Activated T-helper 2 cell treated with anti-CD3 and anti-CD28 coated beads, Interferon-gamma antibody, Interleukin-2, Interleukin-4, amounts not matched to agents 10 μg/mL and 5 μg/mL and 100 μg/mL, durations not matched to agents 14 hours and 24 hours and 36 hours (primary cell): ENCODE data around the gene MEGF11. TPM values are rescaled to one million over a fixed set of nuclear protein-coding genes. Genes with fewer than 3 reads are reported as not detected.

ENCODE experiments used
- DNase-seq: peaks from one replicate; pipeline ENCODE4 v3.0.0; 2021; ENCODE audit warnings: low spot score
- H3K27ac Mint-ChIP-seq: one replicate; pipeline ENCODE4 v1.8.0; 2021; ENCODE audit warnings: mixed read lengths
- H3K27me3 Mint-ChIP-seq: one replicate; pipeline ENCODE4 v1.8.0; 2021; ENCODE audit warnings: low read depth, mixed read lengths
- H3K36me3 Mint-ChIP-seq: one replicate; pipeline ENCODE4 v1.8.0; 2021; ENCODE audit warnings: low read depth, mixed read lengths
- H3K4me1 Mint-ChIP-seq: one replicate; pipeline ENCODE4 v1.8.0; 2021; ENCODE audit warnings: low read depth, mixed read lengths
- H3K4me3 Mint-ChIP-seq: one replicate; pipeline ENCODE4 v1.8.0; 2021; ENCODE audit warnings: low read depth, mild to moderate bottlenecking, moderate library complexity, mixed read lengths
- H3K9me3 Mint-ChIP-seq: one replicate; pipeline ENCODE4 v1.8.0; 2021; ENCODE audit warnings: mixed read lengths
- intact Hi-C: fragments of 100-400 bp; cut with micrococcal nuclease; formaldehyde crosslinking; loops from one replicate; pipeline ENCODE4 v1.15.1; 2023
- total RNA-seq: library from RNA; stranded (reverse); gene quantifications from 2 replicates; pipeline ENCODE4 v1.2.3, GENCODE V29; 2022

Gene MEGF11
- total RNA-seq, 1 donor from 2014 or later = not detected

DNA sequence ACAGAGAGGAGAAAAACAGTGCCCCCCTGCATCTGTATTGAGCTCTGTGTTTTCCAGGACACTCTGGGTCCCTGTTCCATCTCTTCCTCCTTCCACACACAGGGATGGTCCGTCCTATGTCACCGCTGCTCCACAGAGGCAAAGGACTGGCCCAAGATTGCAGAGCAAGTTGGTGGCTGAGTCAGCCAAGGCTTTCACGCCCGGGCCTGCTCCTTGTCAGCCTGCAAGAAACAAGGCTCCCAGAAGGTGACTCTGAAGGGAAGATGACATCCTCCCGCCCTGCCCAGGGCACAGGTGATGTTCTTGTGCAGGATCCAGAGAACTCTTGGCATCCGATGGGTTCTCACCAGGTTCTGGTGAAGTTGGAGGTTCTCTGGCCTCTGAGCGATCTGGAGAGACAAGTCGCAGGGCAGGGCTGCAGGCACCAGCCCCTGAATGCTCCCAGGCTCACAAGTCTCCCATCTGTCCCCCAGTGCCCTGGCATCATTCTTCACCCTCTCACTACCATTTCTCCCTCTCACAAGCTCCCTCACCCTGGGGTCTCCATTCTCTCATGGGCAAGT lies 138.6 kb downstream of the MEGF11 start:
- DNase-seq = no peak
- intact Hi-C loops = no loop called here
- no peak overlapping the region for H3K27ac Mint-ChIP-seq
- peaks cover 4% of the 10 kb centered on the region for H3K4me1 Mint-ChIP-seq
- no peaks in the 10 kb centered on the region for H3K9me3 Mint-ChIP-seq
- peaks cover 12% of the 10 kb centered on the region for H3K27me3 Mint-ChIP-seq
- no peak overlapping the region for H3K4me3 Mint-ChIP-seq
- H3K36me3 Mint-ChIP-seq = no peaks in the 10 kb centered on the region

DNA sequence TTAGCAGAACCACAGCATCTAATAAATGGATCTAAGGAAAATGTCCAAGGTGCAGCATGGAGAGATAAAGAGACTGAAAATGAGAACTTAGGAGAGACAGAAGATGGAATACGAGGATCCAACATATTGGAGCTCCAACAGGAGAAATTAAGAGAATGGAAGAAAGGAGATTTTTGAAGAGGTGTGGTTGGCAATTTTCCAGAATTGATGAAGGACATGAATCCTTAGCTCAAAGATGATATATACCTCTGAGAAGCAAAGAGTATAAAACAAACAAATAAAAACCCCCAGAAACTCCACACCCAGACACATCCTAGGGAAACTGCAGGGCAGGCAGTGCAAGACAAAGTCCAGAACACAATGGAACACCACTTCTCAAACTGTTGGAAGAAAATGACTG lies 141.2 kb downstream of the MEGF11 start:
- H3K36me3 Mint-ChIP-seq = no peaks in the 10 kb centered on the region
- H3K9me3 Mint-ChIP-seq = no peaks in the 10 kb centered on the region
- H3K4me1 Mint-ChIP-seq = peaks cover 4% of the 10 kb centered on the region
- H3K27me3 Mint-ChIP-seq = peaks cover 10% of the 10 kb centered on the region
- no peak overlapping the region for H3K27ac Mint-ChIP-seq
- H3K4me3 Mint-ChIP-seq = no peak overlapping the region
- no peak for DNase-seq
- intact Hi-C loops = no loop called here

DNA sequence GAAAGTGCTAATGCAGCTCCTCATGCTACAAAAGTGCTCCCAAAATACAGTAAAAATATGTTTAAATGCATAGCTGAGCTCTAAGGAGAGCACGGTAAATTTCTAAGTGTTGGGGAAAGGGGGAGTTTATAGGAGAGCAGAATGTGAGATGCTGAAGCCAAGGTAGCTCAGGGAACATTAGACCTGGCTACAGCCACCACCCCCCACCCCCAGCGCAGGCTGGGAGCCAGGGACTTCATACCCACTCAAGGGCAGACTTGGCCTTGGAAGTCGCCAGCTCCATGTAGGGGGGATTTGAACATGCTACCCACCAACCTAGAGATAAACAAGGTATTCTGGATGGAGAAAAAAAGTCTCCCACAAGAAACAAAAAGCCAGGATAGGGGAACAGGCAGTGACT lies 142.2 kb downstream of the MEGF11 start:
- DNase-seq = no peak
- no peak overlapping the region for H3K4me3 Mint-ChIP-seq
- H3K27me3 Mint-ChIP-seq = peaks cover 10% of the 10 kb centered on the region
- no peaks in the 10 kb centered on the region for H3K36me3 Mint-ChIP-seq
- H3K27ac Mint-ChIP-seq = no peak overlapping the region
- no peaks in the 10 kb centered on the region for H3K9me3 Mint-ChIP-seq
- H3K4me1 Mint-ChIP-seq = peaks cover 3% of the 10 kb centered on the region
- intact Hi-C loops = no loop called here

DNA sequence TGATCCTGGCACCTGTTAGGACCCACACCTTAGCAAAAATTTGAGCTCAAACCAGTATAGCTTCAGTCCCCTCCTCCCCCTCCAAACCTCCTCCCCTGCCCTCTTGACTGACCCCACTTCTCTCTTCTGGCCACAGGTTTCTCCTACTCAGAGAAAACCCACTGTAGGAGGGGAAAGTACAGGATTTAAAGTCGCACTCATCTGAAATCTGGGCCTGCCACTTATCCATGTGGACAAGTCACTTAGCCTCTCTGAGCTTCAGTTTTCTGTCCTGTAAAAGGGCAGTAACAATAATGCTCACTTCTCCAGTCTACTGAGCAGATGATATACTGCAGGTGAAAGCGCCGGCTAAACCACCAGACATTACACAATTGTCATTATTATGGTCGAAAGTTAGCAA lies 142.7 kb downstream of the MEGF11 start:
- DNase-seq = no peak
- intact Hi-C loops = no loop called here
- Mint-ChIP-seq H3K27ac (no peak overlapping the region), H3K4me1 (no peaks in the 10 kb centered on the region), H3K27me3 (peaks cover 10% of the 10 kb centered on the region), H3K4me3 (no peak overlapping the region), H3K36me3 (no peaks in the 10 kb centered on the region), H3K9me3 (no peaks in the 10 kb centered on the region)

DNA sequence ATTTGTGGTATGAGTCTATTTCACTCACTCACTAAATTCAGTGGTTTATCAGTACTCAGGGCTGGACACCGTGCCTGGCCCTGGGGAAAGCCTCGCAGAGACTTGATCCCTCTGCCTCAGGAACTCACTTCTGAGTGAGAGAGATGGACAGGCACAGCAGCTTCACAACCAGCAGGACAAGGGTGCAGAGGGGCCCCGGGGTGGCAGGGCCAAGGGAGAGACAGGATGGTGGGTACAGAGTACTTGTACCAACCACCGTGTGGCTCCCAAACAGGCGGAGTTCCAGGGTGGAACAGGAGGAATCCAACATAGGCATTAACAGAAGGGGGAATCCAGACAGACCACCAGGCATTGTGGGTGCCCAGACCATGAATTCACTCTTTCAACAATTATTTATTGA lies 143.7 kb downstream of the MEGF11 start:
- Mint-ChIP-seq H3K9me3 (no peaks in the 10 kb centered on the region), H3K4me1 (no peaks in the 10 kb centered on the region), H3K27me3 (peaks cover 10% of the 10 kb centered on the region), H3K36me3 (no peaks in the 10 kb centered on the region), H3K27ac (no peak overlapping the region), H3K4me3 (no peak overlapping the region)
- DNase-seq = no peak
- intact Hi-C loops = no loop called here

DNA sequence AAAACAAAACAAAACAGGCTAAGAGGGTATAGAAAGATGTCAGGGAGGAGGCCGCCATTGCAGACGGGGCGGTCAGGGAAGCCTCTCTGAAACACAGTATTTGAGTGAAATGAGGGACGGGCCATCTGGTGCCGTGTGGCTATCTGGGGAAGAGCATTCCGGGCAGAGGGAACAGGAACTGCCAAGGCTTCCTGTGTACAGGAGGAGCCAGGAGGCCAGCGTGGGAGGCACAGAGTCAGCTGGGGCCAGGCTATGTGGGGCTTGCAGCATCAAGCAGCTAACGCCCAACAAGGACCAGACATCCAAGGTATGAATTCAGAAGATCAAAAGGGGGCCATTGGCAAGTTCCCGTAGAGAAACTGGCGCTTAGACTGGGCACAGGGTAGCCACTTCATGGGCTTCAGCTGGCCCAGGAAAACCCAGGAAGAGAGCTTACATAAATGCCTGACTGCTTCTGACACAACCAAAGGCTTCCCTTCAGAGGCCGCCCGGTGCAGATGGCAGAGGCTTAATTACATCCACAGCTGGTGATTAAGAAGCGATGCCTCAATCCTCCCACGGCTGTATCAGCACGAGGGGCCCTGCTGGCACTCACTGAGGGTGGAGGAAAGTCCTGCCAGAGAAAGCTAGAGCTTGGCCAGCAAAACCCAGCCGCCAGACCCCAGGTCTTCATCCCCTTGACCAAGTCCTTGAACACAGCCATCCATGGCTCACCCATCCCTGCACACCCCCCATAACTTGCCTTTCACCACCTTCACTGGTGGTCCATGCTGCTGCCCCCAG lies 144.9 kb downstream of the MEGF11 start:
- Mint-ChIP-seq H3K27ac (no peak overlapping the region), H3K9me3 (no peaks in the 10 kb centered on the region), H3K27me3 (peaks cover 5% of the 10 kb centered on the region), H3K36me3 (no peaks in the 10 kb centered on the region), H3K4me1 (no peaks in the 10 kb centered on the region), H3K4me3 (no peak overlapping the region)
- intact Hi-C loops = no loop called here
- no peak for DNase-seq

DNA sequence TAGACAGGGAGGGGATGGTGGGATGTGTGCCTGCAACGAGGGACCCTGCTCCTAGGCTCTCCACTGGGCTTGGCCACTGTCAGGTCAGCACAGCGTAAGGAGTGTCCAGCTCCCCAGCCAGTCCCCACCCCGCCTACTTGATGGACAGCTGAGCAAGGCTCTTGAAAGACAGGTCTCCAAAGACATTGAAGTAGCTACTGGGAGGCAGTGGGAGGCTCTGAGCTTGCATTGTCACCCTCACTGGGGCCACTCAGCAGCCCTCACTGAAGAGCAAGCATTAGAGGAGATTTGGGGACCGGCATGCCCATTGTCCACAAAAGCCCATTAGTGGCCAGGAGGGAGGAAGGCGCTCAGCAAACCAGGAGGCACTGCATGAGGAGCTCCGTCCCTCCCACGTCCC lies 146.5 kb downstream of the MEGF11 start:
- intact Hi-C loops = no loop called here
- DNase-seq = no peak
- Mint-ChIP-seq H3K27ac (no peak overlapping the region), H3K4me1 (no peaks in the 10 kb centered on the region), H3K36me3 (no peaks in the 10 kb centered on the region), H3K27me3 (peaks cover 3% of the 10 kb centered on the region), H3K9me3 (no peaks in the 10 kb centered on the region), H3K4me3 (no peak overlapping the region)

DNA sequence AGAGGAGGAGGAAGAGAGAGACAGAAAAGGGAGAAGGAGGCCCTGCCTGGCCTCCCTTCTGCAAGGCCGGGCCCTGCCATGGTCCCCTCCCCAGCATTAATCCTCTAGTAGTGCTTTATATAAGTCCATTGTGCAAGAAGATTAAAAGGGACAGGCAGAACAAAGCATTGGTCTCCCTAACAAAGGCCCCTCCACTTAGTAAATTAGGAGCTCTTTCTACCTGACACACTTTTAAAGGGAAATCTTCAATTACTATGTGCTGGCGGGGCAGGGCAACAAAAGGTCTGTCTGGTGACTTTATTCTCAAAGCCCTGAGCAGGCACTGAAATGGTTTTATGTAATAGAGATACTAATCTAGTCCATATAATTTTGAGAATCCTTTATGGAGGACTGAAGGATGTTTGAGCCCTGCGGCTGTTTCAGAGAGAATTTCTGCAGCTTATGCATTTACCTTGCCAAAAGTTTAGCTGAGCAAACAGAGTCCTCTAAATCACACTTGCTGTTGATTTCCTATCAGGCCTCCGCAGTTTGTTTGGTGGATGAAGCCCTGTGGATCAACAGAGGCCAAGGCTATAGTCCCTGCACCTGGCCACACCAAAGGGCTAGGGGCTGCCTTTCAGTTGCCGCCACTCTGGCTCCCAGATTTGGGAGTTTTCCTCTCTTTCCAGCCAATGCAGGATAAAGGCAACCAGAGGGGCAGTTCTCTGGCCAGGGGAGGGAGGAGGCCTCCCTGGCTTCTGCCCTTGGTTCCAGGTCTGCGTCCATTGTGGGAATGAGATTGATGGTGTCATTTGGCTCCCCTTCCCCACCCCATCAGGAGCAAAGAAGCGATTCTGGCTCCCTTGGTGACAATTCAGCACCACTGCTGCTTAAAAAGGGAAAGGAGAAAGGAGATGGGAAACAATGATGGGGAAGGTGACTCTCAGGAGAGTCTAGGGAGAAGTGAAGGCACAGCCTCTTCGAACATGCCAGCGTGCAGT lies 148.0 kb downstream of the MEGF11 start:
- intact Hi-C loops = no loop called here
- no peaks in the 10 kb centered on the region for H3K36me3 Mint-ChIP-seq
- peaks cover 3% of the 10 kb centered on the region for H3K27me3 Mint-ChIP-seq
- H3K4me1 Mint-ChIP-seq = no peaks in the 10 kb centered on the region
- no peaks in the 10 kb centered on the region for H3K9me3 Mint-ChIP-seq
- H3K4me3 Mint-ChIP-seq = no peak overlapping the region
- H3K27ac Mint-ChIP-seq = no peak overlapping the region
- DNase-seq = no peak

DNA sequence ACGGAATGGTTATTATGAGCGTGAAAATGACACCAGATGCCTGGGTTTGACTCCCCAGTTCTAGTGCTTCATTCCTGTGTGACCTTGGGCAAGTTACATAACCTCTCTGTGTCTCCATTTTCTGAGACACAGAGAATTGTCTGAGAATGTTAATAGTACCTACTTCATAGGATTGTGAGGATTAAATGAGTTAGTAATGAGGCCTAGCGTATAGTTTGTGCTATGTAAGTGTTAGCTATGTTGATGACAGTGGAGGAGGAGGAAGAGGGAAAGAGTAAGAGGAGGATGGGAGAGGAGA lies 150.3 kb downstream of the MEGF11 start:
- Mint-ChIP-seq H3K4me3 (no peak overlapping the region), H3K4me1 (no peaks in the 10 kb centered on the region), H3K27ac (no peak overlapping the region), H3K9me3 (no peaks in the 10 kb centered on the region), H3K27me3 (peaks cover 3% of the 10 kb centered on the region), H3K36me3 (no peaks in the 10 kb centered on the region)
- no peak for DNase-seq
- intact Hi-C loops = no loop called here

DNA sequence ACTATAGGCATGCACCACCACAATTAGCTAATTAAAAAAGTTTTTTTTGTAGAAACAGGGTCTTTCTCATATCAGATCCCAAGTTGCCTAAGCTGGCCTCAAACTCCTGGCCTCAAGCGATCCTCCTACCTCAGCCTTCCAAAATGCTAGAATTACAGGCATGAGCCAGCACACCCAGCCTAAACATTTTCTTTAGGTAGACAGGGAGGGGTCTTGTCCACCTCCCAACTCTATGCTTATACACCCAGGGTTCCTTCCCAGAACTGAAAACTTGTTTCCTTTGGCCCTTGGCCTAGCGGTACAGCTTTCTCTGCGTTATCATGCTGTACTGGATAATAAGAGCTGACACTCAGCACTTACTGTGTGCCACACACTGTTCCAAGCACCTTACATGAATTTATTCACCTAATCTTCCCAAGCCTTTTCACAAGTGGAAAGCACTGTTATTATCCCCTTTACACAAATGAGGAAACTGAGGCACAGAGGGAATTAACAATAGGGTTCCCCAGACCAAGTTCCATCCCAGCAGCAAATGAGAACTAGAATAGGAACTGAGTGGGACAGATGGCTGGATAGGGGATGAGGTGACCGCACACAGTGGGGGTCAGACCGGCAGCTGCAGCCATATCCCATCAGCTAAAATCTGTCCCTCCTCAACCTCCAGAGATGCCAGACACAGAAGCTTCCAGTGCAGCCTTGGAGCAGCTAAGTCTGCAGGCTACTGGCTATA lies 150.8 kb downstream of the MEGF11 start:
- Mint-ChIP-seq H3K4me3 (no peak overlapping the region), H3K36me3 (no peaks in the 10 kb centered on the region), H3K27me3 (peaks cover 3% of the 10 kb centered on the region), H3K4me1 (no peaks in the 10 kb centered on the region), H3K27ac (no peak overlapping the region), H3K9me3 (no peaks in the 10 kb centered on the region)
- DNase-seq = no peak
- intact Hi-C loops = no loop called here

DNA sequence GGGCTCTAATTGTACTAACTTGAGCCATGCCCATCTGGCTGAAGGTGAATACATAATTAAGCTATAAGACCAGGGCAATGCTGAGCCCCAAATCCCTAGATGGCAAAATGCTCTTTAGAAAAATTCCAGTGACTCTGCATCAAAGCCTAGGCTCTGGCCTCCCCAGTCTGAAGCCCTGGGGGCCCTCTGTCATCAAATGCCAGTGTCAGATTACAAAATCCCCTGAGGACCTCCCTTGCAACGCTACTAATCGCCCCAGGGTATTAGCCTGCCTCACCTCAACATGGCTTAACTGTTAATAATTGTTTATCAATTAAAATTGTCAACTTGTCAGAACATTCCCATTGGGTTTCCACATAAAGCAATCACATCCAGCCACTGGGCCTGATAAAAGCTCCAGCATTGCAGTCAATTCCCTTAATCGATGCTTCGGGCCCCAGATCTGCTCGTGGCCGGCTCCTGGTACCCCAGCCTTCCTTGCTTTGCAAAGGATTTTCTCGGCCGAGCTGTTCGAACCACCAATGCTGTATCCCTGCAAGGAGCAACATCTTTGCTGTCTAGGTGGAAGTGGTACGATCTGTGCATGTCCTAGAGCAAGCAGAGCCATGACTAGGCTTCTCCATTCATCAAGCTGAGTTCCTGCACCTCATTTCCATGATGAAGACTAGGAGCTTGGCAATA lies 151.7 kb downstream of the MEGF11 start:
- Mint-ChIP-seq H3K27ac (no peak overlapping the region), H3K4me3 (no peak overlapping the region), H3K27me3 (peaks cover 3% of the 10 kb centered on the region), H3K36me3 (no peaks in the 10 kb centered on the region), H3K4me1 (no peaks in the 10 kb centered on the region), H3K9me3 (no peaks in the 10 kb centered on the region)
- DNase-seq = no peak
- intact Hi-C loops = no loop called here

DNA sequence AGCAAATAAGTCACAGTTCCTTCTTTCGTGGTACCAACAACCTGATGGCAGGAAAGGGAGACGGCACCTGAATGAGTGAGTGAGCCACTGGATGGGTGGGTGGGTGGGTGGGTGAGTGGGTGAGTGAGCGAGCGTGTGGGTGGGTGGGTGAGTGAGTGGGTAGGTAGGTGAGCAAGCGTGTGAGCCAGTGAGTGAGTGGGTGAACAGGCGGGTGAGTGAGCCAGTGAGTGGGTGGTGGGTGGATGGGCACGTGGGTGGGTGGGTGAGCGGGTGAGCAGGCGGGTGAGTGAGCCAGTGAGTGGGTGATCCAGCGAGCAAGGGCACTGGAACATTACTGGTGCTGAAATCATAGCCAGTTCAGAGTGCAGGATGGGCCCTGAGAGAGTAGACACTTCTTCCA lies 152.8 kb downstream of the MEGF11 start:
- DNase-seq = no peak
- Mint-ChIP-seq H3K9me3 (no peaks in the 10 kb centered on the region), H3K27me3 (peaks cover 3% of the 10 kb centered on the region)

More for the DNA sequence above, 152.8 kb downstream of the MEGF11 start:
- H3K27ac Mint-ChIP-seq = no peak overlapping the region
- H3K4me1 Mint-ChIP-seq = no peaks in the 10 kb centered on the region
- intact Hi-C loops = no loop called here
- no peaks in the 10 kb centered on the region for H3K36me3 Mint-ChIP-seq
- no peak overlapping the region for H3K4me3 Mint-ChIP-seq
